Cortex of kidney (tissue), 1 donor: ENCODE measurements around the gene KRTAP6-1.

Experiments used
- DNase-seq: peaks from one replicate; lab custom pipeline; 2025; lab: John Stamatoyannopoulos, UW

KRTAP6-1 gene

GRCh38 chr21:30577766-30578165, 36.0 kb downstream of the KRTAP6-1 start:
- no peak for DNase-seq

GRCh38 chr21:30567617-30568016, 46.1 kb downstream of the KRTAP6-1 start:
- no peak for DNase-seq

GRCh38 chr21:30563630-30564029, 50.1 kb downstream of the KRTAP6-1 start:
- DNase-seq, result no peak
